SH-SY5Y (cell line): Measurements from ENCODE around the gene KCNN1.

Experiments used
- GATA2 ChIP-seq: IDR thresholded peaks from 2 replicates; pipeline ENCODE4 v1.6.1; 2011; ENCODE audit warnings: mild to moderate bottlenecking, low read depth, low read length
- GATA3 ChIP-seq: IDR thresholded peaks from 2 replicates; pipeline ENCODE4 v1.6.1; 2011; ENCODE audit warnings: low read depth, mild to moderate bottlenecking, low read length, moderate library complexity

The KCNN1 gene

DNA sequence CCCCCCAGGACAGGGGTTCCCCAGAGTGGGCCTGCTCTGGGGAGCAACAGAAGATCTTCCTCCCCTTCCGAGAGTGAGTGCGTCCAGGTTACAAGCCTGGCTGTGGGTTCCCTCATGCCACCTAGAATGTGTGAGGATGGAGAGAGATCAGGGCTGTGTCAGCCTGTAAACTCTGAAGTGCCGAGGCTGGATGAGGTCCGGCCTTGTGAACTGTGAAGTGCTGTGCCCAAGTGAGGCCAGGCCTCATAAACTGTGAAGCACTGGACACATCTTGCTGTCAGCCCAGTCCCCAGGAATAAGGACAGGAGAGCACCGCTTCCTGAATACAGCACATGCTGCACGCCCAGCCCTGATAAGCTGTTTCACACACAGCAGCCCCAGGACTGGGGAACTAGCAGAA lies 7.6 kb downstream of the KCNN1 start:
- no peak for TF ChIP-seq GATA2
- TF ChIP-seq GATA3, result no peak

DNA sequence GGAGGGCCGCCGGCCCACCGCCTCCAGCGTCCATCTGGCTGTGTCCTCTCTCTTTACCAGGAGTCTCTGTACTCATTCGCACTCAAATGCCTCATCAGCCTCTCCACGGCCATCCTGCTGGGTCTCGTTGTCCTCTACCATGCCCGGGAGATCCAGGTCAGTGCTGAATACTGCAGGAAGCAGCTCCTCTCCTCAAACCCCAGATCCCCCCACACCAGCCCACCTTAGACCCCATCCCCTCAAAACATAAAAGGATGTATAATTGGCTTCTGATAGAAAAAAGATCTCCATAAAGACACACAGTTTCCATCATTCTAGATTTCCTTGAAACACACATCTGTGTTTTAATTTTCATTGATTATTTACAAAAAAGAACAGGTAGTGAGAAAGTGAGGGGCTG lies 8.1 kb downstream of the KCNN1 start:
- no peak for TF ChIP-seq GATA2

DNA sequence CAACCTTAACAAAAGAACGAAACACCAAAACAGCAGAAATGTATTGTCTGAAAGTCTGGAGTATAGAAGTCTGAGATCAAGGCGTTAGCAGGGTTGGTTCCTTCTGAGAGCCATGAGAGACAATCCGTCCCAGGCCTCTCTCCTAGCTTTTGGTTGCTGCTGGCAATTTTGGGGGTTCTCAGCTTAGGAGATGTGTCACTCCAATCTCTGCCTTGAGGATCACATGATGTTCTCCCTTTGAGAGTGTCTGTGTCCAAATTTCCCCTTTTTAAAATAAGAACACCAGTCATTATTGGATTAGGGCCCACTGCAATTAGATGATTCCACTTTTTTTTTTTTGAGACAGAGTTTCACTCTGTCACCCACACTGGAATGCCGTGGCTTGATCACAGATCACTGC lies 10.1 kb downstream of the KCNN1 start:
- no peak for TF ChIP-seq GATA3
- no peak for TF ChIP-seq GATA2

DNA sequence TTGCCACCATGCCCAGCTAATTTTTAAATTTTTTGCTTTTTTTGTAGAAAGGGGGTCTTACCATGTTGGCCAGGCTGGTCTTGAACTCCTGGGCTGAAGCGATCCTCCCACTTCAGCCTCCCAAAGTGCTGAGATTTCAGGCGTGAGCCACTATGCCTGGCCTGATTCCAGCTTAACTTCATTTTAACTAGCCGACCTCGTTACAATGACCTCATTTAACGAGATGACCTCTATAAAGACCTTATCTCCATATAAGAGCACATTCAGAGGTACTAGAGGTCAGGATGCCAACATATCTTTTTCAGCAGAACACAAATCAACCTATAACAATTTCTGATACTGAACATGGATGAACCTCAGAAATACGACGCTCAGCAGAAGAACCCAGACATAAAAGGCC lies 10.6 kb downstream of the KCNN1 start:
- TF ChIP-seq GATA3, result no peak
- TF ChIP-seq GATA2, result no peak

DNA sequence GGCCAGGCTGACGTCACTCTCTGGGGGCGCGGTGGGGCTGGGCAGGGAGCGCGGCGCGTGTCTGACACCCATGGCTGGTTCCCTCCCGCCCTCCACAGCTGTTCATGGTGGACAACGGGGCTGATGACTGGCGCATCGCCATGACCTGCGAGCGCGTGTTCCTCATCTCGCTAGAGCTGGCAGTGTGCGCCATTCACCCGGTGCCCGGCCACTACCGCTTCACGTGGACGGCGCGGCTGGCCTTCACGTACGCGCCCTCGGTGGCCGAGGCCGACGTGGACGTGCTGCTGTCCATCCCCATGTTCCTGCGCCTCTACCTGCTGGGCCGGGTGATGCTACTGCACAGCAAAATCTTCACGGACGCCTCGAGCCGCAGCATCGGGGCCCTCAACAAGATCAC lies 14.7 kb downstream of the KCNN1 start:
- no peak for TF ChIP-seq GATA3
- no peak for TF ChIP-seq GATA2

DNA sequence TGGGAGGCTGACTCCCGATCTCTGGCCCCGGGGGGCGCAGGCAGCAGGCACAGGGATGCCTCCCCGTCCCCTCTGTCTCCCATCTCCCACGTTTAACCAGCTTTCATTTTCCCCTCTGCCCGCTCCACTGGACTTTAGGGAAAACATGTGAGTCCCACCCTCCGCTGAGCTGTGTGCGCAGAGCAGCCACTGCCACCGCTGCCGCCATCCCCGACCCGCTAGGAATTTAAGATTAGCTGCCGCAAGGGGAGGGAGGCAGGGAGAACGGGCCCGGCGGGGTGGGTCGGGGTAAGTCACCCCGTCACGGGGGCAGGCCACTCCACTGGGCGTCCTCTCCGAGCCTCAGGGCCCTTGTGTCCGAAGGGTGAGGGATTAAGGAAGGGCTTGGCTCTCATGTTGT lies 15.5 kb downstream of the KCNN1 start:
- TF ChIP-seq GATA3 (no peak), GATA2 (no peak)

DNA sequence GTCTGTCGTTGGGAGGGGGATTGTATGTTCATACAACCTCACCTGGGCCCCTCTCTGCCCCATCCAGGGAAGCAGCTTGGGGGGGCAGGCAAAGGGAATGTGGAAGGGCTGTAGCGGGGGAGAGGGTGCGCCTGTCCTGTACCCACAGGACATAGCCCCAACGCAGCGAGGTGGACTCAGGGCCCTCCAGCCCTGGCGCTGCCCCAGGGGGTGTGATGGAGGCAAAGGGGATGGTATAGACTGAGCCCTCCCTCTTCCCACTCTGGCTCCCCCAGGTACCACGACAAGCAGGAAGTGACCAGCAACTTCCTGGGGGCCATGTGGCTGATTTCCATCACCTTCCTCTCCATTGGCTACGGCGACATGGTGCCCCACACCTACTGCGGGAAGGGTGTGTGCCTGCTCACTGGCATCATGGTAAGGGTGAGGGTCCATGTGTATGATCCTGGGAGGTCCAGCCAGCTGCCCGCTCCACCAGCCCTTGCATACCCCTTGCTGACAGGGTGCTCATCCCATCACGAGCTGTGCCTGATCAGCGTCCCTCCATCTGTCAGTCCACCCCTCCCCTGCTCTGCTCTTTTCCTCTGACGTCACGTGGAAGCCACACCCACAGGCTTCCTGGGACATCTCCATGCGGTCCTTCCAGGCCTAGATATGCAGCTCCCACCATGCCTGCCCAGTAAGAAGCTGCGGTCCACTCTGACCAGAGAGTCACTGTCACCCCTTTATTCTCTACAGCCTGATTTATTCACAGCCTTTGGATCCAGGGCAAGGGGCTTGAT lies 18.3 kb downstream of the KCNN1 start:
- TF ChIP-seq GATA2 (no peak), GATA3 (no peak)

DNA sequence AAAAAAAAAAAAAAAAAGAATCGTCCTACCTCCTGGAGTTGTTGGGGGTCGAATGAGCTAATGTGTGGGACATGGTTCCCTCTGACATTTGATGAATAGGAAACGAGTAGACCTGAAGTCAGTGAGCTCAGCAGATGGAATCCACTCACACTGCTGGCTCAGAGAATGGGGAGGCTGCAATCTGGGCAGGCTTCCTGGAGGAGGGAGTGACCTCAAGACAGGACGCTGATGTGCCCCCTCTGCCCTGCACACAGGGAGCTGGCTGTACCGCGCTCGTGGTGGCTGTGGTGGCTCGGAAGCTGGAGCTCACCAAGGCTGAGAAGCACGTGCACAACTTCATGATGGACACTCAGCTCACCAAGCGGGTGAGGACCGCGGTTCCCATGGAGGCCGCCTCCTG lies 21.3 kb downstream of the KCNN1 start:
- TF ChIP-seq GATA2 (no peak), GATA3 (no peak)

DNA sequence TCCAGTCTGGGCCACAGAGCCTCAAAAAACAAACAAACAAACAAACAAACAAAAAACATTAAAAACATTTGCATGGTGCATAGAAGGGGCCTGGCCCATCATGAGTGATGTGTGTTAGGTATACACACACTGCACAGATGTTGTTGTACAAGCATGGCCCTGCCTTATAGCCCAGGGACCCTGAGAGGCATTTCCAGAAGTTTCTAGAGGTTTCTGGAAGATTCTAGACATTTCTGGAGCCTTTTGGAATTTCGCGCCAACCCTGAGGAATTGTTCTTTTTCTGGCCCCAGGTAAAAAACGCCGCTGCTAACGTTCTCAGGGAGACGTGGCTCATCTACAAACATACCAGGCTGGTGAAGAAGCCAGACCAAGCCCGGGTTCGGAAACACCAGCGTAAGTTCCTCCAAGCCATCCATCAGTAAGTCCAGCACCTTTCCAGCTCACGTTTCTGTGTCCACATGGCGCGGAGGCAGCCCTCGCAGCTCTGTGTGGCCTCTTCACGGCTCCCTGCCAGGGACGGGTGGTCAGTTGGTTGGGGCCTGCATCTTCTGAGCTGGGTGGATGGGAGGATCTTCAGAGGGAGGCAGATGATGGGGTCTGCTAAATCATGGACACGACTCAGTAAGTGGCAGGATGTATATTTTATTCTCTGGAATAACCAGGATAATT lies 22.7 kb downstream of the KCNN1 start:
- TF ChIP-seq GATA3, result no peak
- TF ChIP-seq GATA2, result no peak

DNA sequence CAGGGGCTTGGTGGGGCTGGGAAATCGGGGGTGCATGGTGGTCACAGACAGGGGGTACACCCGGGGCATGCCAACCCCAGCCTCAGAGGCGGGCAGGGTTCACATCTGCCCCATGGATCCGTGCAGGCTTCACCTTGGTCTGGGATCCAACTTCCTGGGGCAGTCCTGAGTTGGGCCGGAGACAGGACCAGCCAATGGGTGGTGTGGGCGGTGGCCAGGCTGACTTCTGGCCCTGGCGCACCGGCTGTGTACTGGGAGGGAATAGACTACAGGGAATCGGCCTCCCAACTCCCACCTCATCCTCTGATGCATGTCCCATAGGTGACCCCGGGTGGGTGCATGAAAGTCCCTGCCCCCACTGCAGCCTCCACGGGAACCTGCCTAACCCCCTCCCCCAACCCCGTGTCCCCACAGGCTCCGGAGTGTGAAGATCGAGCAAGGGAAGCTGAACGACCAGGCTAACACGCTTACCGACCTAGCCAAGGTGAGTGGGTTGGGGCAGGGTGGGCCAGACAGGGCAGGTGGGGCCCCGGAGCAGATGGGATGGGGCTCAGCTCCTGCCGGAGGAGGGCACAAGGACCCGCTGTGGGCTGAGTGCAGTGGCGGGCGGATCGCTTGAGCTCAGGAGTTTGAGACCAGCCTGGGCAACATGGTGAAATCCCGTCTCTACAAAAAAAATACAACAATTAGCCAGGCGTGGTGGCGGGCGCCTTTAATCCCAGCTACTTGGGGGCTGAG lies 26.3 kb downstream of the KCNN1 start:
- no peak for TF ChIP-seq GATA3
- TF ChIP-seq GATA2, result no peak

DNA sequence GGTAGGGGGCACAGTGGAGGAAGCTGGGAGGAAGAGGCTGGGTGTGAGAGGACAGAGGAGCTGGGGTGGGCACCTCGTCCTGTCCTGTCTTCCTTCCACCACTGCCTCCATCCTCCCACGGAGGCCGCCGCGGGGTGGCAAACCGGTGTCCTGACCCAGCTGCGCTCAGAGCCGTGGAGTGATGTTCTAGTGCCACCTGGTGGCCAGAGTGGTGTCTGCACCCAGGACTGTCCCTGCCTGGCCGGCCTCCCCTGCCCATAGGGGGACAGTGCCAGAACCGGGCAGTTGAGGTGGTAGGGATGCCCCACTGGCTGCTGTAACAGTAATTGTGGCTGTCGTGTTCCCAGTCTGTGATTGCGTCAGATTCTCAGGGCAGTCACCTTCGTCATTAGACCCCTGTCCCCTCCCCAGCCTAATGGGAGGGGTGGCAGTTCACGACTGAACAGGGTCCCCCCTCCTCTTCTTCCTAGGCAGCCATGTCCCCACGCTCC lies 30.0 kb downstream of the KCNN1 start:
- TF ChIP-seq GATA3, result no peak
- TF ChIP-seq GATA2, result no peak

DNA sequence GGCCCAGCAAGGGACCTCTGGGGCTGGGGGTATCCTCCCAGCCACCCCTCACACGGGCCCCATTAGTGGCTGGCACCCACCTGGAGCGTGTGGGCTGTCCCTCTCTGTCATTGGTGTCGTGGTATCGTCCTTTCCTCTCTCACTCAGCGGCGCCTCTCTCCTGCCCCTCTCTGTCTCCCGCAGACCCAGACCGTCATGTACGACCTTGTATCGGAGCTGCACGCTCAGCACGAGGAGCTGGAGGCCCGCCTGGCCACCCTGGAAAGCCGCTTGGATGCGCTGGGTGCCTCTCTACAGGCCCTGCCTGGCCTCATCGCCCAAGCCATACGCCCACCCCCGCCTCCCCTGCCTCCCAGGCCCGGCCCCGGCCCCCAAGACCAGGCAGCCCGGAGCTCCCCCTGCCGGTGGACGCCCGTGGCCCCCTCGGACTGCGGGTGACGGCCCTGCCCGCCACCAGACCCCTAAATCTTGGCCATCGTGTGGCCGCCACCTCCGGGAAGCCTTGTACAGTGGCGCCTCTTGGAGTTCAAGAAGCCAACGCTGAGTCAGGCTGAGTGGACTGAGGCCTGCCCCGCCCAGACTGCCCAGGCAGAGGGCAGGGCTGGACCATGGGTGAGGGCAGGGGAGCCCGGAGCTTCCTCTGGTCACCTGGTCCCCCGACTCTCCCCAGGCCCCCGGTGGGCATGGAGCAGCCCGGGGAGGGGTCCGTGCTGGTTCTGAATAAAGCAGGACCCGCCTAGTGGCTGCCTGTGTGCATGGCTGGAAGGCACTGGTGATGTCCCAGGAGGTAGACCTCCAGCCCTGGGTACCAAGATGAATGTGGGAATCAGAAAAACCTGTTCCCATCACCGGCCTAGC lies 31.3 kb downstream of the KCNN1 start:
- TF ChIP-seq GATA3, result no peak

DNA sequence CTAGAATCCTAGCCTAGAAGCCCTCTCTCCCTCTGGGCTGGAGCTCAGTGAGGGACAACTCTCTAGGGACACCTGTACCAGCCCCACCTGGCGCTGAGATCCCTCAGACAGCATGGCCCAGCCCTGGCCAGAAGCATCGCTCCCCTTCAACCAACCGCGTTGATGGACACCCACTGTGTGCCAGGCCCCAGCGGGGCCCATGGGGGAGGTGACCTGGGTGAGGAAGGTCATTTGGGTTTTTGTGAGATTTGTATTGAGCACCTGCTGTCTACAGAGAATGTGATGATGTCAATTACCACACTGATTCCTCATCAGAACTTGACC lies 31.9 kb downstream of the KCNN1 start:
- TF ChIP-seq GATA3 (no peak), GATA2 (no peak)
